ENCODE data around the gene MIDN.

The MIDN gene

GRCh38 chr19:1210227-1210538 is 38.2 kb upstream of the MIDN start:
- H3K4me3 ChIP-seq (replicated peaks; ENCODE audit: low read depth, low read length): 0 out of 2 replicates have a peak overlapping the region, but pooled peaks have one; percentile 1
- no peak for TF ChIP-seq CTCF (IDR thresholded peaks at IDR 0.05; ENCODE audit: low read depth, low read length, missing control alignments)
- DNase-seq (ENCODE audit: extremely low read depth, low read depth): no peak

GRCh38 chr19:1211494-1212234 is 36.7 kb upstream of the MIDN start:
- TF ChIP-seq CTCF (IDR thresholded peaks at IDR 0.05; ENCODE audit: low read depth, low read length, missing control alignments): no peak
- H3K4me3 ChIP-seq (replicated peaks; ENCODE audit: low read depth, low read length): no peak overlapping the region
- no peak for DNase-seq (ENCODE audit: extremely low read depth, low read depth)

GRCh38 chr19:1213391-1214286 is 34.7 kb upstream of the MIDN start:
- peak; percentile 79 for DNase-seq (ENCODE audit: extremely low read depth, low read depth)
- H3K4me3 ChIP-seq (replicated peaks; ENCODE audit: low read depth, low read length): peak overlapping the region; percentile 22
- no peak for TF ChIP-seq CTCF (IDR thresholded peaks at IDR 0.05; ENCODE audit: low read depth, low read length, missing control alignments)

- no peak for DNase-seq (ENCODE audit: extremely low read depth, low read depth)
- H3K4me3 ChIP-seq (replicated peaks; ENCODE audit: low read depth, low read length): no peak overlapping the region
- no peak for TF ChIP-seq CTCF (IDR thresholded peaks at IDR 0.05; ENCODE audit: low read depth, low read length, missing control alignments)
Measured at GRCh38 chr19:1214299-1214861, 34.0 kb upstream of the MIDN start.

GRCh38 chr19:1214862-1215731 is 33.3 kb upstream of the MIDN start:
- TF ChIP-seq CTCF (IDR thresholded peaks at IDR 0.05; ENCODE audit: low read depth, low read length, missing control alignments): no peak
- no peak overlapping the region for H3K4me3 ChIP-seq (replicated peaks; ENCODE audit: low read depth, low read length)

GRCh38 chr19:1216756-1217155 is 31.6 kb upstream of the MIDN start:
- no peak for DNase-seq (ENCODE audit: extremely low read depth, low read depth)
- no peak for TF ChIP-seq CTCF (IDR thresholded peaks at IDR 0.05; ENCODE audit: low read depth, low read length, missing control alignments)
- H3K4me3 ChIP-seq (replicated peaks; ENCODE audit: low read depth, low read length): no peak overlapping the region

More at GRCh38 chr19:1214862-1215731, 33.3 kb upstream of the MIDN start:
- DNase-seq (ENCODE audit: extremely low read depth, low read depth): no peak
